GM12878 (cell line): ENCODE results near the gene LEP. TPM values are rescaled to one million over a fixed set of nuclear protein-coding genes. Genes with fewer than 3 reads are reported as not detected.

Experiments used
- ATAC-seq: fragments of 200-7000 bp; cut with Tn5 transposase; 3 replicates; pipeline ENCODE4 v1.9.1; 2020; ENCODE audit warnings: mild to moderate bottlenecking, moderate library complexity
- BruUV-seq: library from RNA; stranded (reverse); fragments of 400-500 nt; replicated peaks from 2 replicates; lab custom pipeline; 2021; lab: Mats Ljungman, UMichigan
- CTCF ChIA-PET: fragments of 300-600 bp; sonication (Branson Sonifier 250); formaldehyde crosslinking; extraction: SDS; loops from one replicate; lab custom pipeline; 2021; ENCODE audit warnings: inconsistent platforms; lab: Yijun Ruan, JAX
- POLR2A ChIA-PET: fragments of 350-600 bp; formaldehyde crosslinking; extraction: SDS; loops from one replicate; lab custom pipeline; 2021; ENCODE audit warnings: inconsistent platforms; lab: Charles Lee
- RAD21 ChIA-PET: fragments of 300-600 bp; sonication (Branson Sonifier 250); formaldehyde crosslinking; loops from one replicate; lab custom pipeline; 2023; ENCODE audit warnings: antibody characterized with exemption; ENCODE audit not compliant: unreplicated experiment; lab: Charles Lee
- SMC1A ChIA-PET: fragments of 300-600 bp; sonication (Branson Sonifier 250); formaldehyde crosslinking; loops from one replicate; lab custom pipeline; 2023; ENCODE audit not compliant: unreplicated experiment, uncharacterized antibody; lab: Charles Lee
- DNase-seq: peaks from one replicate; pipeline ENCODE4 v3.0.0-alpha.2; 2011; ENCODE audit warnings: low read depth, low spot score
- FAIRE-seq: peaks from 3 replicates; lab custom pipeline; 2011; peaks lifted over from hg19 to GRCh38; lab: Jason Lieb, UNC
- H2AFZ ChIP-seq: 2 replicates; pipeline ENCODE4 v1.6.0; 2011; ENCODE audit warnings: low read depth, low read length, control low read depth; ENCODE audit not compliant: control insufficient read depth
- H3K27ac ChIP-seq: 2 replicates; pipeline ENCODE4 v1.5.1; 2011; ENCODE audit warnings: control low read depth; ENCODE audit not compliant: control insufficient read depth, insufficient read depth
- H3K27me3 ChIP-seq, 2 experiments: replicated peaks in 1 of 2; 2 replicates each; pipeline versions ENCODE4 v1.6.0 to v1.6.1; 2011; ENCODE audit warnings: low read length in 1 of 2; ENCODE audit not compliant: control insufficient read depth in 2 of 2, insufficient read depth in 2 of 2
- H3K36me3 ChIP-seq, 2 experiments: 2 replicates each; pipeline ENCODE4 v1.5.1; 2011; ENCODE audit warnings: low read length in 1 of 2; ENCODE audit not compliant: control insufficient read depth in 2 of 2, insufficient read depth in 2 of 2
- H3K4me1 ChIP-seq: 2 replicates; pipeline ENCODE4 v1.6.1; 2011; ENCODE audit warnings: mild to moderate bottlenecking, low read length, moderate library complexity, mixed read lengths; ENCODE audit not compliant: control insufficient read depth, insufficient read depth
- H3K4me2 ChIP-seq: 2 replicates; pipeline ENCODE4 v1.6.0; 2011; ENCODE audit warnings: control low read depth; ENCODE audit not compliant: control insufficient read depth, insufficient read depth
- H3K4me3 ChIP-seq: fragments of 200-600 bp; sonication (generic); 2 replicates; pipeline ENCODE4 v1.5.1; 2016
- H3K79me2 ChIP-seq: 2 replicates; pipeline ENCODE4 v1.6.0; 2011; ENCODE audit warnings: low read length; ENCODE audit not compliant: control insufficient read depth, insufficient read depth
- H3K9ac ChIP-seq: 2 replicates; pipeline ENCODE4 v1.8.0; 2011; ENCODE audit warnings: low read length, control low read depth, mixed read lengths; ENCODE audit not compliant: control insufficient read depth, insufficient read depth
- H3K9me3 ChIP-seq: replicated peaks from 3 replicates; pipeline ENCODE4 v1.5.1; 2011; ENCODE audit warnings: mild to moderate bottlenecking, low read length; ENCODE audit not compliant: control insufficient read depth, insufficient read depth
- H4K20me1 ChIP-seq: 2 replicates; pipeline ENCODE4 v1.6.0; 2011; ENCODE audit not compliant: control insufficient read depth, insufficient read depth
- ATF3 ChIP-seq: IDR thresholded peaks from 2 replicates; pipeline ENCODE4 v1.6.1; 2011; ENCODE audit warnings: low read depth, mild to moderate bottlenecking, low read length, moderate library complexity, borderline replicate concordance; ENCODE audit errors: extremely low read depth
- CUX1 ChIP-seq: IDR thresholded peaks from 2 replicates; pipeline ENCODE4 v1.6.1; 2012; ENCODE audit warnings: improper control_type of control experiment, low read depth, low read length; ENCODE audit not compliant: insufficient replicate concordance
- MTA2 ChIP-seq: fragments of 450-650 bp; IDR thresholded peaks from 2 replicates; pipeline ENCODE4 v1.6.1; 2016; ENCODE audit warnings: low read depth, mild to moderate bottlenecking, moderate library complexity
- NFYB ChIP-seq: IDR thresholded peaks from 2 replicates; pipeline ENCODE4 v1.6.1; 2011; ENCODE audit warnings: low read depth, mild to moderate bottlenecking, low read length, improper control_type of control experiment, moderate library complexity; ENCODE audit not compliant: insufficient read depth
- WGBS: methylation state at CpG from one replicate; pipeline ENCODE4 v1.1.6; 2016; ENCODE audit warnings: low lambda C conversion rate; ENCODE audit not compliant: insufficient replicate concordance, insufficient coverage; ENCODE audit errors: missing lambda C conversion rate; 5-methylcytosine and 5-hydroxymethylcytosine counted together
- in situ Hi-C: fragments of 300-500 bp; cut with MboI; formaldehyde crosslinking; loops from 9 replicates; pipeline ENCODE4 v1.14.3; 2018; ENCODE audit warnings: mixed read lengths
- intact Hi-C: fragments of 100-400 bp; cut with micrococcal nuclease; formaldehyde crosslinking; loops from one replicate; pipeline ENCODE4 v1.14.2; 2022; ENCODE audit not compliant: unreplicated experiment
- polyA plus RNA-seq, 11 experiments: library from polyadenylated mRNA; depleted of rRNA in 4 of 11; unstranded in 6 of 11; stranded (reverse) in 5 of 11; fragments of >200 nt; fragmentation: Nextera tagmentation in 4 of 11; fragmentation: Illumina TruSeq in 1 of 11; extraction: Ambion mirVana in 4 of 11; extraction: Trizol in 1 of 11; gene quantifications; 1 replicate in 1 of 11; 2 replicates in 10 of 11; pipeline versions ENCODE4 v1.2.1 to v1.2.3, GENCODE V29; 2011 to 2016; ENCODE audit warnings: inconsistent platforms in 2 of 11, missing spikeins in 2 of 11, low read depth in 1 of 11
- total RNA-seq, 4 experiments: library from RNA; depleted of rRNA in 3 of 4; stranded (reverse); fragments of >200 nt in 3 of 4; fragmentation: Illumina TruSeq in 1 of 4; extraction: Trizol in 1 of 4; gene quantifications; 2 replicates each; pipeline versions ENCODE4 v1.2.1 to v1.2.3, GENCODE V29; 2013 to 2021
- TF ChIP-seq, protein P1 (sequence below): fragments of 450-650 bp; formaldehyde crosslinking; IDR thresholded peaks from 2 replicates; pipeline ENCODE4 v1.4.0; 2020; ENCODE audit warnings: mild to moderate bottlenecking, moderate library complexity
- TF ChIP-seq, protein P2 (sequence below): fragments of 450-650 bp; IDR thresholded peaks from 2 replicates; pipeline ENCODE4 v1.6.1; 2017; ENCODE audit warnings: mild to moderate bottlenecking, moderate library complexity

LEP gene
- total and polyA plus RNA-seq, 10 of the 15 experiments (the other 5 are each of a cell fraction or from before 2014, with no cell fraction given) = not detected

DNA sequence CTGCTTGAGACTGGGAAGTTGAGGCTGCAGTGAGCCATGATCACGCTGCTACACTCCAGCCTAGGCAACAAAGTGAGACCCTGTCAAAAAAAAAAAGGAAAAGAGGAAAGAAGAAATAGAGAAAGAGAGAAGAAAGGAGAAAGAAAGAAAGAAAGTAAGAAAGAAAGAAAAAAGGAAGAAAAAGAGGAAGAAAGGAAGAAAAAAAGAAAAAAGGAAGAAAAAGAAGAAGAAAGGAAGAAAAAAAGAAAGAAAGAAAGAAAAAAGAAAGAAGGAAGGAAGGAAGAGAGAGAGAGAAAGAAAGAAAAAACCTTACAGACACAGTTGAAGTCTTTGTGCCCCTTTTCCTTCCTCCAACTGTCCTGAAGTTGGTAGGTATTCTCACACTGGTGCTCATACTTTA is 26.6 kb upstream of the LEP start (continued):
- TF ChIP-seq, protein P1, sequence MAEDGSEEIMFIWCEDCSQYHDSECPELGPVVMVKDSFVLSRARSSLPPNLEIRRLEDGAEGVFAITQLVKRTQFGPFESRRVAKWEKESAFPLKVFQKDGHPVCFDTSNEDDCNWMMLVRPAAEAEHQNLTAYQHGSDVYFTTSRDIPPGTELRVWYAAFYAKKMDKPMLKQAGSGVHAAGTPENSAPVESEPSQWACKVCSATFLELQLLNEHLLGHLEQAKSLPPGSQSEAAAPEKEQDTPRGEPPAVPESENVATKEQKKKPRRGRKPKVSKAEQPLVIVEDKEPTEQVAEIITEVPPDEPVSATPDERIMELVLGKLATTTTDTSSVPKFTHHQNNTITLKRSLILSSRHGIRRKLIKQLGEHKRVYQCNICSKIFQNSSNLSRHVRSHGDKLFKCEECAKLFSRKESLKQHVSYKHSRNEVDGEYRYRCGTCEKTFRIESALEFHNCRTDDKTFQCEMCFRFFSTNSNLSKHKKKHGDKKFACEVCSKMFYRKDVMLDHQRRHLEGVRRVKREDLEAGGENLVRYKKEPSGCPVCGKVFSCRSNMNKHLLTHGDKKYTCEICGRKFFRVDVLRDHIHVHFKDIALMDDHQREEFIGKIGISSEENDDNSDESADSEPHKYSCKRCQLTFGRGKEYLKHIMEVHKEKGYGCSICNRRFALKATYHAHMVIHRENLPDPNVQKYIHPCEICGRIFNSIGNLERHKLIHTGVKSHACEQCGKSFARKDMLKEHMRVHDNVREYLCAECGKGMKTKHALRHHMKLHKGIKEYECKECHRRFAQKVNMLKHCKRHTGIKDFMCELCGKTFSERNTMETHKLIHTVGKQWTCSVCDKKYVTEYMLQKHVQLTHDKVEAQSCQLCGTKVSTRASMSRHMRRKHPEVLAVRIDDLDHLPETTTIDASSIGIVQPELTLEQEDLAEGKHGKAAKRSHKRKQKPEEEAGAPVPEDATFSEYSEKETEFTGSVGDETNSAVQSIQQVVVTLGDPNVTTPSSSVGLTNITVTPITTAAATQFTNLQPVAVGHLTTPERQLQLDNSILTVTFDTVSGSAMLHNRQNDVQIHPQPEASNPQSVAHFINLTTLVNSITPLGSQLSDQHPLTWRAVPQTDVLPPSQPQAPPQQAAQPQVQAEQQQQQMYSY = no peak
- no peak for TF ChIP-seq MTA2

DNA sequence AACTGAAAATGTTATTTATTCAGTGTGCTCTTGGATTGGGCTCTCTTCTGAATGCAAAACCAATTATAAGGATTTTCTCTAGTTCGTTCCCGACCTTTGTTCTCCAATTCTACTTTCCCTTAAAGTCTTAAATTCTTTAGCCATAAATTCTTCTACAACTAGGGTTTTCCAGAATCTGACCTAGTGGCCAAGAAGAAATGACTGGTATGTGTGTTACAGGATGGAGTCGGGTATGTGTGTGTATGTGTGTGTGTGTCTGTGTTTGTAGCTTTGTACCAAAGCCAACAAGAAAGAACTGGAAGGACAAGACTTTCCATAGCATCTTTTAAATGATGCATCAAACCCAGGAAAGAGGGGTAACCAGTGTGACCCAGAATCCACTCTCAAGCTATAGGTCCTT is 25.8 kb upstream of the LEP start:
- no TSS peak for BruUV-seq
- Histone ChIP-seq H3K4me2 (no peak overlapping the region), H3K9me3 (no peaks in the 10 kb centered on the region), H3K36me3 (no peaks in the 10 kb centered on the region), H2AFZ (no peak overlapping the region), H4K20me1 (no peaks in the 10 kb centered on the region), H3K4me1 (no peaks in the 10 kb centered on the region), H3K79me2 (no peaks in the 10 kb centered on the region), H3K27me3 (no peaks in the 10 kb centered on the region; a peak in 2 of 4 replicates), H3K27ac (no peak overlapping the region), H3K9ac (no peak overlapping the region), H3K4me3 (no peak overlapping the region)
- FAIRE-seq = no peak
- no peak for ATAC-seq
- 49% methylated on average over 3 of the region's 3 CpGs for WGBS
- SMC1A ChIA-PET = no interaction called here
- POLR2A ChIA-PET = no interaction called here
- intact Hi-C loops = no loop called here
- CTCF ChIA-PET = interaction anchor here (1.2 kb wide), 1 partner anchor 507 kb away, joined by 4 read pairs; no protein-coding TSS in a partner anchor
- in situ Hi-C loops = no loop called here
- RAD21 ChIA-PET = no interaction called here
- no peak for DNase-seq
- TF ChIP-seq, protein P2, sequence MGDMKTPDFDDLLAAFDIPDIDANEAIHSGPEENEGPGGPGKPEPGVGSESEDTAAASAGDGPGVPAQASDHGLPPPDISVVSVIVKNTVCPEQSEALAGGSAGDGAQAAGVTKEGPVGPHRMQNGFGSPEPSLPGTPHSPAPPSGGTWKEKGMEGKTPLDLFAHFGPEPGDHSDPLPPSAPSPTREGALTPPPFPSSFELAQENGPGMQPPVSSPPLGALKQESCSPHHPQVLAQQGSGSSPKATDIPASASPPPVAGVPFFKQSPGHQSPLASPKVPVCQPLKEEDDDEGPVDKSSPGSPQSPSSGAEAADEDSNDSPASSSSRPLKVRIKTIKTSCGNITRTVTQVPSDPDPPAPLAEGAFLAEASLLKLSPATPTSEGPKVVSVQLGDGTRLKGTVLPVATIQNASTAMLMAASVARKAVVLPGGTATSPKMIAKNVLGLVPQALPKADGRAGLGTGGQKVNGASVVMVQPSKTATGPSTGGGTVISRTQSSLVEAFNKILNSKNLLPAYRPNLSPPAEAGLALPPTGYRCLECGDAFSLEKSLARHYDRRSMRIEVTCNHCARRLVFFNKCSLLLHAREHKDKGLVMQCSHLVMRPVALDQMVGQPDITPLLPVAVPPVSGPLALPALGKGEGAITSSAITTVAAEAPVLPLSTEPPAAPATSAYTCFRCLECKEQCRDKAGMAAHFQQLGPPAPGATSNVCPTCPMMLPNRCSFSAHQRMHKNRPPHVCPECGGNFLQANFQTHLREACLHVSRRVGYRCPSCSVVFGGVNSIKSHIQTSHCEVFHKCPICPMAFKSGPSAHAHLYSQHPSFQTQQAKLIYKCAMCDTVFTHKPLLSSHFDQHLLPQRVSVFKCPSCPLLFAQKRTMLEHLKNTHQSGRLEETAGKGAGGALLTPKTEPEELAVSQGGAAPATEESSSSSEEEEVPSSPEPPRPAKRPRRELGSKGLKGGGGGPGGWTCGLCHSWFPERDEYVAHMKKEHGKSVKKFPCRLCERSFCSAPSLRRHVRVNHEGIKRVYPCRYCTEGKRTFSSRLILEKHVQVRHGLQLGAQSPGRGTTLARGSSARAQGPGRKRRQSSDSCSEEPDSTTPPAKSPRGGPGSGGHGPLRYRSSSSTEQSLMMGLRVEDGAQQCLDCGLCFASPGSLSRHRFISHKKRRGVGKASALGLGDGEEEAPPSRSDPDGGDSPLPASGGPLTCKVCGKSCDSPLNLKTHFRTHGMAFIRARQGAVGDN = no peak
- TF ChIP-seq ATF3 = no peak
- TF ChIP-seq NFYB = no peak
- TF ChIP-seq CUX1 = no peak
